SK-N-SH (cell line): ENCODE data around the gene HSF4. TPM values are rescaled to one million over a fixed set of nuclear protein-coding genes. Genes with fewer than 3 reads are reported as not detected.

Experiments
- CTCF ChIA-PET: fragments of 300-600, 350-600 bp; formaldehyde crosslinking; extraction: SDS; loops from one replicate; lab custom pipeline; 2021; lab: Yijun Ruan, JAX
- POLR2A ChIA-PET: fragments of 350-600 bp; sonication (Branson Sonifier 250); formaldehyde crosslinking; extraction: SDS; loops from one replicate; lab custom pipeline; 2020; ENCODE audit warnings: antibody characterized with exemption, inconsistent platforms; lab: Yijun Ruan, JAX
- DNase-seq: peaks from one replicate; pipeline ENCODE4 v3.0.0; 2012
- H2AFZ ChIP-seq: fragments of 200-600 bp; sonication (generic); 2 replicates; pipeline ENCODE4 v1.8.1; 2016; ENCODE audit warnings: antibody characterized with exemption, mild to moderate bottlenecking, low read depth
- H3F3A ChIP-seq: fragments of 200-600 bp; sonication (generic); replicated peaks from 2 replicates; pipeline ENCODE3; 2016; ENCODE audit warnings: antibody characterized with exemption, mild to moderate bottlenecking; ENCODE audit not compliant: insufficient read depth
- H3K27ac ChIP-seq, 2 experiments: fragments of 200-500 bp in 1 of 2; fragments of 200-600 bp in 1 of 2; sonication (Bioruptor generic) in 1 of 2; sonication (generic), shearing (Covaris generic) in 1 of 2; 2 replicates each; pipeline versions ENCODE4 v1.5.1 to v1.6.1; 2014 to 2016; ENCODE audit warnings: low read depth in 2 of 2, inconsistent platforms in 1 of 2, low read length in 1 of 2, mild to moderate bottlenecking in 1 of 2, mixed read lengths in 1 of 2
- H3K27me3 ChIP-seq: fragments of 200-600 bp; sonication (generic), shearing (Covaris generic); 2 replicates; pipeline ENCODE4 v1.6.1; 2016; ENCODE audit warnings: mixed run types; ENCODE audit not compliant: insufficient read depth
- H3K36me3 ChIP-seq, 2 experiments: fragments of 200-500 bp in 1 of 2; fragments of 200-600 bp in 1 of 2; sonication (Bioruptor generic) in 1 of 2; sonication (generic) in 1 of 2; replicated peaks in 1 of 2; 2 replicates each; pipeline versions ENCODE3 to v1.5.1; 2014 to 2016; ENCODE audit warnings: low read length in 1 of 2, mild to moderate bottlenecking in 1 of 2; ENCODE audit not compliant: insufficient read depth in 2 of 2, control insufficient read depth in 1 of 2
- H3K4me1 ChIP-seq, 2 experiments: fragments of 200-500 bp in 1 of 2; fragments of 200-600 bp in 1 of 2; sonication (Bioruptor generic) in 1 of 2; sonication (generic), shearing (Covaris generic) in 1 of 2; 2 replicates each; pipeline versions ENCODE4 v1.5.1 to v1.6.1; 2014 to 2016; ENCODE audit warnings: low read depth in 1 of 2, low read length in 1 of 2, mixed run types in 1 of 2; ENCODE audit not compliant: insufficient read depth in 2 of 2, control insufficient read depth in 1 of 2
- H3K4me2 ChIP-seq: fragments of 200-600 bp; sonication (generic), shearing (Covaris generic); 2 replicates; pipeline ENCODE4 v1.6.1; 2017; ENCODE audit warnings: mixed run types
- H3K4me3 ChIP-seq, 2 experiments: fragments of 200-500 bp in 1 of 2; fragments of 200-600 bp in 1 of 2; sonication (Bioruptor generic) in 1 of 2; sonication (generic), shearing (Covaris generic) in 1 of 2; 2 replicates each; pipeline versions ENCODE4 v1.5.1 to v1.8.1; 2014 to 2016; ENCODE audit warnings: low read depth in 2 of 2, inconsistent platforms in 1 of 2, low read length in 1 of 2, mild to moderate bottlenecking in 1 of 2, mixed read lengths in 1 of 2, moderate library complexity in 1 of 2
- H3K79me2 ChIP-seq: fragments of 200-600 bp; sonication (generic); 2 replicates; pipeline ENCODE4 v1.8.1; 2017; ENCODE audit warnings: mild to moderate bottlenecking; ENCODE audit not compliant: insufficient read depth
- H3K9ac ChIP-seq: fragments of 200-600 bp; sonication (generic); 2 replicates; pipeline ENCODE4 v1.6.1; 2017; ENCODE audit warnings: mixed run types
- H3K9me2 ChIP-seq: fragments of 200-600 bp; sonication (generic); 2 replicates; pipeline ENCODE4 v1.6.1; 2017; ENCODE audit warnings: mixed run types
- H3K9me3 ChIP-seq: fragments of 200-600 bp; sonication (generic); 2 replicates; pipeline ENCODE4 v1.6.1; 2017; ENCODE audit warnings: mixed run types, mild to moderate bottlenecking, moderate library complexity
- H4K20me1 ChIP-seq: fragments of 200-600 bp; sonication (generic); 2 replicates; pipeline ENCODE4 v1.6.1; 2017; ENCODE audit warnings: mild to moderate bottlenecking, mixed run types; ENCODE audit not compliant: insufficient read depth
- EP300 ChIP-seq, 2 experiments: IDR thresholded peaks; 2 replicates each; pipeline versions ENCODE4 v1.4.0 to v1.6.1; 2012; ENCODE audit warnings: borderline replicate concordance in 1 of 2, low read depth in 1 of 2, low read length in 1 of 2
- EZH2phosphoT487 ChIP-seq: fragments of 200-600 bp; sonication (generic); IDR thresholded peaks from 2 replicates; pipeline ENCODE4 v1.6.1; 2017; ENCODE audit warnings: low read depth, mixed run types, mild to moderate bottlenecking, antibody characterized with exemption, moderate library complexity, borderline replicate concordance
- FOSL2 ChIP-seq: IDR thresholded peaks from 2 replicates; pipeline ENCODE4 v1.4.0; 2012; ENCODE audit warnings: low read depth, mild to moderate bottlenecking, moderate library complexity, borderline replicate concordance
- FOXM1 ChIP-seq: IDR thresholded peaks from 2 replicates; pipeline ENCODE4 v1.4.0; 2012; ENCODE audit warnings: low read depth, mild to moderate bottlenecking
- GATA2 ChIP-seq: sonication (generic); formaldehyde crosslinking; IDR thresholded peaks from 2 replicates; pipeline ENCODE4 v1.5.0; 2020; ENCODE audit warnings: mild to moderate bottlenecking, missing genetic modification reagents
- NFIC ChIP-seq: IDR thresholded peaks from 2 replicates; pipeline ENCODE4 v1.4.0; 2012; ENCODE audit warnings: borderline replicate concordance
- NRF1 ChIP-seq: IDR thresholded peaks from 2 replicates; pipeline ENCODE4 v1.6.1; 2012; ENCODE audit warnings: low read depth, mild to moderate bottlenecking, low read length
- RCOR1 ChIP-seq: fragments of 150-350 bp; IDR thresholded peaks from 2 replicates; pipeline ENCODE4 v1.6.1; 2017; ENCODE audit warnings: antibody characterized with exemption, low read length
- RFX5 ChIP-seq: IDR thresholded peaks from 2 replicates; pipeline ENCODE4 v1.6.1; 2012; ENCODE audit warnings: mild to moderate bottlenecking, improper control_type of control experiment, low read length
- TCF12 ChIP-seq: IDR thresholded peaks from 2 replicates; pipeline ENCODE4 v1.4.0; 2012
- TEAD4 ChIP-seq: IDR thresholded peaks from 2 replicates; pipeline ENCODE4 v1.4.0; 2012; ENCODE audit warnings: mild to moderate bottlenecking, borderline replicate concordance; ENCODE audit not compliant: insufficient read depth
- USF1 ChIP-seq: IDR thresholded peaks from 2 replicates; pipeline ENCODE4 v1.4.0; 2012; ENCODE audit warnings: low read depth, borderline replicate concordance
- USF2 ChIP-seq: fragments of 150-350 bp; IDR thresholded peaks from 2 replicates; pipeline ENCODE4 v1.6.1; 2017; ENCODE audit warnings: antibody characterized with exemption, low read length, low read depth, borderline replicate concordance
- YY1 ChIP-seq: IDR thresholded peaks from 2 replicates; pipeline ENCODE4 v1.4.0; 2012; ENCODE audit warnings: low read depth, mild to moderate bottlenecking
- WGBS: methylation state at CpG from one replicate; pipeline ENCODE4 v1.1.6; 2017; ENCODE audit warnings: low lambda C conversion rate; 5-methylcytosine and 5-hydroxymethylcytosine counted together
- polyA plus RNA-seq, 3 experiments: library from polyadenylated mRNA; depleted of rRNA; stranded (reverse); fragments of >200 nt; gene quantifications; 2 replicates each; pipeline ENCODE4 v1.2.3, GENCODE V29; 2012
- TF ChIP-seq, protein P1 (sequence below): IDR thresholded peaks from 2 replicates; pipeline ENCODE4 v1.6.1; 2012; ENCODE audit warnings: mild to moderate bottlenecking, low read depth, low read length, moderate library complexity

Gene HSF4
- polyA plus RNA-seq, 1 of the 3 experiments (the other 2 are of a cell fraction), result 33.4 TPM

GRCh38 chr16:67199808-67200198 lies 35.3 kb downstream of the HSF4 start:
- Histone ChIP-seq H4K20me1 (no peaks in the 10 kb centered on the region), H3K79me2 (peaks cover 19% of the 10 kb centered on the region; the same call in 1 of the 2 replicates), H2AFZ (no peak overlapping the region), H3K9me2 (no peaks in the 10 kb centered on the region), H3K4me3 (no peak overlapping the region), H3K4me1 (peaks cover 0 to under 1% of the 10 kb centered on the region in 2 experiments; a peak in 1 of 4 replicates), H3K4me2 (no peak overlapping the region), H3K36me3 (peaks cover 32 to 79% of the 10 kb centered on the region in 2 experiments), H3K9me3 (no peaks in the 10 kb centered on the region), H3K27ac (no peak overlapping the region), H3K9ac (no peak overlapping the region), H3K27me3 (no peaks in the 10 kb centered on the region), H3F3A (peaks cover 29% of the 10 kb centered on the region)
- WGBS, result 93% methylated on average over 20 of the region's 22 CpGs
- TF ChIP-seq TEAD4, result no peak
- no peak for TF ChIP-seq USF2
- TF ChIP-seq RCOR1, result no peak
- no peak for TF ChIP-seq NFIC
- ChIA-PET POLR2A (interaction anchor here (1.4 kb wide), 1 partner anchor 8 kb away, joined by 4 read pairs; no protein-coding TSS in a partner anchor), CTCF (interaction anchor here (1.0 to 2.5 kb wide), 4 partner anchors 10 to 305 kb away, joined by 4 to 8 read pairs (median 4); partner anchors contain the start of genes KCTD19 and LRRC36)
- peak; percentile 61 for DNase-seq

DNA sequence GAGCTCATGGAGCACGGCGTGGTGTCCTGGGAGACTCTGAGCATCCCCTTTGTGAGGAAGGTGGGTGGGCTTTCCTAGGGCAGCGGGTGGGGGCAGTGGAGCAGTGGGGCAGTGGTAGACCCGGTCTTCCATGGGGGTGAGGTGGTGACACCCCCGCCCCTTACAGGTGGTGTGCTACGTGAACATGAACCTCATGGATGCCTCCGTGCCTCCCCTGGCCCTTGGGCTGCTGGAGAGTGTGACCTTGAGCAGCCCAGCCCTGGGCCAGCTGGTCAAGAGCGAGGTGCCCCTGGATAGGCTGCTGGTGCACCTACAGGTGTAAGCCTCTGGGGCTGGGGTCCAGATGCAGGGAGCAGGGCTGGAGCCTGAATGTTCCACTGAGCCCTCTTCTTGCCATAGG lies 35.9 kb downstream of the HSF4 start:
- Histone ChIP-seq H3K79me2 (peaks cover 12% of the 10 kb centered on the region; the same call in 1 of the 2 replicates), H4K20me1 (no peaks in the 10 kb centered on the region), H3K9me3 (no peaks in the 10 kb centered on the region)
- POLR2A ChIA-PET, result interaction anchor here (1.4 kb wide), 1 partner anchor 8 kb away, joined by 4 read pairs; no protein-coding TSS in a partner anchor
- TF ChIP-seq EZH2phosphoT487 (no peak), USF1 (no peak), GATA2 (CRISPR knock-in tag) (no peak), FOSL2 (no peak), TCF12 (no peak), NRF1 (no peak), EP300 (IDR thresholded peaks at IDR 0.05; ENCODE audit: borderline replicate concordance in 1 of 2, low read depth in 1 of 2, low read length in 1 of 2) (no peak), RFX5 (no peak), YY1 (no peak), FOXM1 (no peak)
- TF ChIP-seq, protein P1, sequence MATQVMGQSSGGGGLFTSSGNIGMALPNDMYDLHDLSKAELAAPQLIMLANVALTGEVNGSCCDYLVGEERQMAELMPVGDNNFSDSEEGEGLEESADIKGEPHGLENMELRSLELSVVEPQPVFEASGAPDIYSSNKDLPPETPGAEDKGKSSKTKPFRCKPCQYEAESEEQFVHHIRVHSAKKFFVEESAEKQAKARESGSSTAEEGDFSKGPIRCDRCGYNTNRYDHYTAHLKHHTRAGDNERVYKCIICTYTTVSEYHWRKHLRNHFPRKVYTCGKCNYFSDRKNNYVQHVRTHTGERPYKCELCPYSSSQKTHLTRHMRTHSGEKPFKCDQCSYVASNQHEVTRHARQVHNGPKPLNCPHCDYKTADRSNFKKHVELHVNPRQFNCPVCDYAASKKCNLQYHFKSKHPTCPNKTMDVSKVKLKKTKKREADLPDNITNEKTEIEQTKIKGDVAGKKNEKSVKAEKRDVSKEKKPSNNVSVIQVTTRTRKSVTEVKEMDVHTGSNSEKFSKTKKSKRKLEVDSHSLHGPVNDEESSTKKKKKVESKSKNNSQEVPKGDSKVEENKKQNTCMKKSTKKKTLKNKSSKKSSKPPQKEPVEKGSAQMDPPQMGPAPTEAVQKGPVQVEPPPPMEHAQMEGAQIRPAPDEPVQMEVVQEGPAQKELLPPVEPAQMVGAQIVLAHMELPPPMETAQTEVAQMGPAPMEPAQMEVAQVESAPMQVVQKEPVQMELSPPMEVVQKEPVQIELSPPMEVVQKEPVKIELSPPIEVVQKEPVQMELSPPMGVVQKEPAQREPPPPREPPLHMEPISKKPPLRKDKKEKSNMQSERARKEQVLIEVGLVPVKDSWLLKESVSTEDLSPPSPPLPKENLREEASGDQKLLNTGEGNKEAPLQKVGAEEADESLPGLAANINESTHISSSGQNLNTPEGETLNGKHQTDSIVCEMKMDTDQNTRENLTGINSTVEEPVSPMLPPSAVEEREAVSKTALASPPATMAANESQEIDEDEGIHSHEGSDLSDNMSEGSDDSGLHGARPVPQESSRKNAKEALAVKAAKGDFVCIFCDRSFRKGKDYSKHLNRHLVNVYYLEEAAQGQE, result no peak
- TF ChIP-seq, all 33 proteins: peak for 0
- Histone ChIP-seq H3K9ac (no peak overlapping the region), H3K36me3 (peaks cover 25 to 74% of the 10 kb centered on the region in 2 experiments), H3K4me3 (no peak overlapping the region), H3K27ac (no peak overlapping the region), H2AFZ (no peak overlapping the region), H3K4me2 (no peak overlapping the region), H3K27me3 (no peaks in the 10 kb centered on the region), H3K4me1 (no peaks in the 10 kb centered on the region; a peak in 1 of 4 replicates), H3F3A (peaks cover 24% of the 10 kb centered on the region), H3K9me2 (no peaks in the 10 kb centered on the region)
- 100% methylated on average over 1 of the region's 8 CpGs for WGBS
- CTCF ChIA-PET, result interaction anchor here (1.0 kb wide), 1 partner anchor 305 kb away, joined by 4 read pairs; no protein-coding TSS in a partner anchor
- no peak for DNase-seq
